ENCODE results near the gene PRPF19.

PRPF19 gene

GRCh38 chr11:60937811-60938210 is 31.4 kb upstream of the PRPF19 start:
- DNase-seq (ENCODE audit: low spot score) = no peak

GRCh38 chr11:60937144-60937527 is 30.8 kb upstream of the PRPF19 start:
- DNase-seq (ENCODE audit: low spot score) = no peak

GRCh38 chr11:60936467-60937143 is 30.2 kb upstream of the PRPF19 start:
- DNase-seq (ENCODE audit: low spot score) = no peak

GRCh38 chr11:60935676-60936442 is 29.5 kb upstream of the PRPF19 start:
- no peak for DNase-seq (ENCODE audit: low spot score)

GRCh38 chr11:60934790-60935605 is 28.6 kb upstream of the PRPF19 start:
- DNase-seq (ENCODE audit: low spot score) = no peak

- no peak for DNase-seq (ENCODE audit: low spot score)
Observed at GRCh38 chr11:60934124-60934789, 27.9 kb upstream of the PRPF19 start.

- no peak for DNase-seq (ENCODE audit: low spot score)
Observed at GRCh38 chr11:60933416-60934123, 27.2 kb upstream of the PRPF19 start.

- no peak for DNase-seq (ENCODE audit: low spot score)
Observed at GRCh38 chr11:60932605-60933356, 26.4 kb upstream of the PRPF19 start.

- DNase-seq (ENCODE audit: low spot score) = no peak
Observed at GRCh38 chr11:60931917-60932316, 25.5 kb upstream of the PRPF19 start.

- DNase-seq (ENCODE audit: low spot score) = no peak
Observed at GRCh38 chr11:60930394-60930793, 24.0 kb upstream of the PRPF19 start.

GRCh38 chr11:60929764-60930163 is 23.4 kb upstream of the PRPF19 start:
- DNase-seq (ENCODE audit: low spot score) = no peak

- no peak for DNase-seq (ENCODE audit: low spot score)
Observed at GRCh38 chr11:60928563-60929001, 22.2 kb upstream of the PRPF19 start.

GRCh38 chr11:60927600-60927999 is 21.2 kb upstream of the PRPF19 start:
- no peak for DNase-seq (ENCODE audit: low spot score)

- DNase-seq (ENCODE audit: low spot score) = no peak
Observed at GRCh38 chr11:60927061-60927592, 20.7 kb upstream of the PRPF19 start.

GRCh38 chr11:60926500-60926899 is 20.1 kb upstream of the PRPF19 start:
- DNase-seq (ENCODE audit: low spot score) = no peak

- no peak for DNase-seq (ENCODE audit: low spot score)
Observed at GRCh38 chr11:60925868-60926267, 19.5 kb upstream of the PRPF19 start.

GRCh38 chr11:60924906-60925853 is 18.8 kb upstream of the PRPF19 start:
- DNase-seq (ENCODE audit: low spot score) = peak; percentile 58

GRCh38 chr11:60924110-60924905 is 17.9 kb upstream of the PRPF19 start, which contains the start of gene TMEM132A:
TMEM132A (plus strand) TSS chr11:60924460; CDS start chr11:60924634, 174 bp downstream.
- peak; percentile 89 for DNase-seq (ENCODE audit: low spot score)

- no peak for DNase-seq (ENCODE audit: low spot score)
Observed at GRCh38 chr11:60923800-60924109, 17.4 kb upstream of the PRPF19 start.

Measured in ecto neural progenitor cell (in vitro differentiated cells).